HepG2 (cell line): ENCODE measurements around the gene CKS1B. TPM values are rescaled to one million over a fixed set of nuclear protein-coding genes. Genes with fewer than 3 reads are reported as not detected.

Experiments
- CAMTA2 ChIP-seq: sonication (generic); formaldehyde crosslinking; IDR thresholded peaks from 2 replicates; pipeline ENCODE4 v1.4.0; 2020; ENCODE audit warnings: mild to moderate bottlenecking, missing genetic modification reagents, borderline replicate concordance
- CHD2 ChIP-seq: IDR thresholded peaks from 2 replicates; pipeline ENCODE4 v1.6.1; 2011; ENCODE audit warnings: low read depth, low read length, improper control_type of control experiment
- HES4 ChIP-seq: sonication (generic); formaldehyde crosslinking; IDR thresholded peaks from 2 replicates; pipeline ENCODE4 v1.9.0; 2021; ENCODE audit warnings: mild to moderate bottlenecking, missing genetic modification reagents, borderline replicate concordance
- KMT2A ChIP-seq: sonication (generic); formaldehyde crosslinking; IDR thresholded peaks from 2 replicates; pipeline ENCODE4 v1.4.0; 2020; ENCODE audit warnings: missing genetic modification reagents
- MEIS1 ChIP-seq: sonication (generic); formaldehyde crosslinking; IDR thresholded peaks from 2 replicates; pipeline ENCODE4 v1.9.0; 2021; ENCODE audit warnings: mild to moderate bottlenecking, missing genetic modification reagents, moderate library complexity, borderline replicate concordance
- NR1H2 ChIP-seq: sonication (generic); formaldehyde crosslinking; IDR thresholded peaks from 2 replicates; pipeline ENCODE4 v1.8.1; 2022; ENCODE audit warnings: low read depth, missing genetic modification reagents, borderline replicate concordance
- PATZ1 ChIP-seq: sonication (generic); formaldehyde crosslinking; IDR thresholded peaks from 2 replicates; pipeline ENCODE4 v1.4.0; 2020; ENCODE audit warnings: missing genetic modification reagents
- SETDB1 ChIP-seq: sonication (generic); formaldehyde crosslinking; IDR thresholded peaks from 2 replicates; pipeline ENCODE4 v1.5.1; 2020; ENCODE audit warnings: missing genetic modification reagents, mild to moderate bottlenecking, borderline replicate concordance
- TOE1 ChIP-seq: sonication (generic); formaldehyde crosslinking; IDR thresholded peaks from 2 replicates; pipeline ENCODE4 v1.4.0; 2020; ENCODE audit warnings: mild to moderate bottlenecking, missing genetic modification reagents
- ZFP36 ChIP-seq: fragments of 150-350 bp; IDR thresholded peaks from 2 replicates; pipeline ENCODE4 v1.6.1; 2018; ENCODE audit warnings: borderline replicate concordance, low read length, low read depth; ENCODE audit not compliant: partially characterized antibody
- ZFP90 ChIP-seq: sonication (generic); formaldehyde crosslinking; IDR thresholded peaks from 2 replicates; pipeline ENCODE4 v1.8.0; 2022; ENCODE audit warnings: missing genetic modification reagents, mild to moderate bottlenecking, inconsistent platforms, borderline replicate concordance
- ZNF10 ChIP-seq: sonication (generic); formaldehyde crosslinking; IDR thresholded peaks from 2 replicates; pipeline ENCODE4 v1.4.0; 2020; ENCODE audit warnings: mild to moderate bottlenecking, low read depth, missing genetic modification reagents, borderline replicate concordance
- ZNF512 ChIP-seq: sonication (generic); formaldehyde crosslinking; IDR thresholded peaks from 2 replicates; pipeline ENCODE4 v1.4.0; 2020; ENCODE audit warnings: mild to moderate bottlenecking, missing genetic modification reagents
- ZNF710 ChIP-seq: sonication (generic); formaldehyde crosslinking; IDR thresholded peaks from 2 replicates; pipeline ENCODE4 v1.5.0; 2020; ENCODE audit warnings: mild to moderate bottlenecking, missing genetic modification reagents, borderline replicate concordance
- ZNF75D ChIP-seq: sonication (generic); formaldehyde crosslinking; IDR thresholded peaks from 2 replicates; pipeline ENCODE4 v1.8.1; 2023; ENCODE audit warnings: missing genetic modification reagents, mild to moderate bottlenecking, borderline replicate concordance
- ZNF816 ChIP-seq: sonication (generic); formaldehyde crosslinking; IDR thresholded peaks from 2 replicates; pipeline ENCODE4 v1.8.0; 2022; ENCODE audit warnings: missing genetic modification reagents, mild to moderate bottlenecking, borderline replicate concordance
- polyA plus RNA-seq, 8 experiments: library from polyadenylated mRNA; depleted of rRNA in 3 of 8; stranded (reverse) in 7 of 8; unstranded in 1 of 8; fragments of >200 nt; fragmentation: Illumina TruSeq in 4 of 8; extraction: Trizol in 4 of 8; gene quantifications; 2 replicates each; pipeline versions ENCODE4 v1.2.1 to v1.2.3, GENCODE V29; 2011 to 2016; ENCODE audit warnings: low read depth in 4 of 8, missing spikeins in 1 of 8, mixed read lengths in 1 of 8; ENCODE audit not compliant: insufficient read depth in 1 of 8
- total RNA-seq, 5 experiments: library from RNA; depleted of rRNA; stranded (reverse); fragments of >200 nt; fragmentation: Illumina TruSeq; extraction: Trizol; gene quantifications; 2 replicates each; pipeline ENCODE4 v1.2.3, GENCODE V29; 2016; ENCODE audit warnings: low read depth in 1 of 5
- TF ChIP-seq, protein P1 (sequence below): fragments of 450-650 bp; IDR thresholded peaks from 2 replicates; pipeline ENCODE4 v1.6.1; 2016
- TF ChIP-seq, protein P2 (sequence below): sonication (generic); formaldehyde crosslinking; IDR thresholded peaks from 2 replicates; pipeline ENCODE4 v1.4.0; 2020; ENCODE audit warnings: mild to moderate bottlenecking, low read depth, missing genetic modification reagents

Gene CKS1B
- total and polyA plus RNA-seq, 2 of the 13 experiments (the other 11 are each of a cell fraction or from before 2014, with no cell fraction given) = 217 to 222 TPM

DNA sequence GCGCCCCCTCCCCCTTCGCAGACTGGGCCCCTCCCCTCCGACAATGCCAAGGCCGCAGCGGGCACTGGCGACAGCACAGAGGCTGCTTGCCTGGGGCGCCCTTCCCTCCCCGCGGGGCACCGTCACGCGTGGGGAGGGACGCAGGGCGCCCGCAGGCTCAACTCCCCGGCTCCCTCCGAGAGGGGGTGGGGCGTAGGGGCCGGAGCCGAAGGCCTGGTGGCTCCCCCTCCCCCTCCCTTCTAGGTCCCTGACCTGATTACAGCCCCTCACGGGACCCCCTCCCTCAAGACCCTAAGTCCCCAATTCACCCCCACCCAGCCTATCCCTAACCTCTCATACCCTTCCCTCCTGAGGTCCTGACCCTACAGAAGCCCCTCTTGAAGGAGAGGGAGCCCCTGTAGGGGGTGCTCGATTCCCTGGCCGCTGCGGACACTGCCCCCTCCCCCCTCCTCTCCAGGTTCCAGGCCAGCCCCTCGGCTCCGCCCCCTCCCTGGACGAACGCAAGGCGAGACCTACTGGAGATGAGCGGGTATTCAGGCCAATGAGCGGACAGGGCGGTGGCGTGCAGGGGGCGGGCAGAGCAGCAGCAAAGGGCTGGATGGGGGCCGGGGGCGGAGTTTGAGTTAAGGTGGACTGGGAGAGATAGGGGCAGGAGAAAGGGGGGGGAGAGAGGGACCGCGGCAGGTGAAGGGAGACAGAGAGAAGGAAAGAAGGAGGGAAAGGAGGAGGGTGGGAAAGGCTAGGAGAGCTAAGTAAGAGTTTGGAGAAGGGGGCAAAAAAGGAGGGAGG, 27.4 kb downstream of the CKS1B start (continued):
- no peak for TF ChIP-seq ZNF512
- TF ChIP-seq CAMTA2 (CRISPR knock-in tag) = no peak
- TF ChIP-seq ZNF75D (CRISPR knock-in tag) = no peak
- no peak for TF ChIP-seq ZFP90 (CRISPR knock-in tag)
- TF ChIP-seq ZNF10 (CRISPR knock-in tag) = no peak
- TF ChIP-seq HES4 = 0 out of 2 replicates have a peak, but pooled peaks have one; percentile 29
- TF ChIP-seq SETDB1 (CRISPR knock-in tag) = no peak
- TF ChIP-seq ZNF710 (CRISPR knock-in tag) = peak; percentile 88; the same call in 1 of the 2 replicates
- TF ChIP-seq TOE1 (CRISPR knock-in tag) = no peak
- TF ChIP-seq, protein P1, sequence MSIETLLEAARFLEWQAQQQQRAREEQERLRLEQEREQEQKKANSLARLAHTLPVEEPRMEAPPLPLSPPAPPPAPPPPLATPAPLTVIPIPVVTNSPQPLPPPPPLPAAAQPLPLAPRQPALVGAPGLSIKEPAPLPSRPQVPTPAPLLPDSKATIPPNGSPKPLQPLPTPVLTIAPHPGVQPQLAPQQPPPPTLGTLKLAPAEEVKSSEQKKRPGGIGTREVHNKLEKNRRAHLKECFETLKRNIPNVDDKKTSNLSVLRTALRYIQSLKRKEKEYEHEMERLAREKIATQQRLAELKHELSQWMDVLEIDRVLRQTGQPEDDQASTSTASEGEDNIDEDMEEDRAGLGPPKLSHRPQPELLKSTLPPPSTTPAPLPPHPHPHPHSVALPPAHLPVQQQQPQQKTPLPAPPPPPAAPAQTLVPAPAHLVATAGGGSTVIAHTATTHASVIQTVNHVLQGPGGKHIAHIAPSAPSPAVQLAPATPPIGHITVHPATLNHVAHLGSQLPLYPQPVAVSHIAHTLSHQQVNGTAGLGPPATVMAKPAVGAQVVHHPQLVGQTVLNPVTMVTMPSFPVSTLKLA = peak; percentile 59; the same call in 1 of the 2 replicates
- TF ChIP-seq PATZ1 = no peak
- TF ChIP-seq CHD2 = no peak; the same call in 1 of the 2 replicates
- no peak for TF ChIP-seq ZFP36
- TF ChIP-seq NR1H2 (CRISPR knock-in tag) = no peak
- no peak for TF ChIP-seq ZNF816 (CRISPR knock-in tag)
- TF ChIP-seq MEIS1 (CRISPR knock-in tag) = no peak
- TF ChIP-seq, protein P2, sequence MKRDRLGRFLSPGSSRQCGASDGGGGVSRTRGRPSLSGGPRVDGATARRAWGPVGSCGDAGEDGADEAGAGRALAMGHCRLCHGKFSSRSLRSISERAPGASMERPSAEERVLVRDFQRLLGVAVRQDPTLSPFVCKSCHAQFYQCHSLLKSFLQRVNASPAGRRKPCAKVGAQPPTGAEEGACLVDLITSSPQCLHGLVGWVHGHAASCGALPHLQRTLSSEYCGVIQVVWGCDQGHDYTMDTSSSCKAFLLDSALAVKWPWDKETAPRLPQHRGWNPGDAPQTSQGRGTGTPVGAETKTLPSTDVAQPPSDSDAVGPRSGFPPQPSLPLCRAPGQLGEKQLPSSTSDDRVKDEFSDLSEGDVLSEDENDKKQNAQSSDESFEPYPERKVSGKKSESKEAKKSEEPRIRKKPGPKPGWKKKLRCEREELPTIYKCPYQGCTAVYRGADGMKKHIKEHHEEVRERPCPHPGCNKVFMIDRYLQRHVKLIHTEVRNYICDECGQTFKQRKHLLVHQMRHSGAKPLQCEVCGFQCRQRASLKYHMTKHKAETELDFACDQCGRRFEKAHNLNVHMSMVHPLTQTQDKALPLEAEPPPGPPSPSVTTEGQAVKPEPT (CRISPR knock-in tag) = peak; percentile 100
- no peak for TF ChIP-seq KMT2A (CRISPR knock-in tag)
